Measurements from ENCODE around the gene HMCN2.
"Not testable (repeated sequence)": the region's sequence is repeated elsewhere in the genome, so short reads cannot be mapped to it uniquely, and the experiment has no call there.

HMCN2 gene

GRCh38 chr9:130337318-130337717, 71.8 kb downstream of the HMCN2 start:
- DNase-seq = no peak
- no peak for TF ChIP-seq GATA1 (IDR thresholded peaks at IDR 0.05; ENCODE audit: low read depth, low read length)
- no peak for TF ChIP-seq POLR2A (IDR thresholded peaks at IDR 0.05; ENCODE audit: low read length)

GRCh38 chr9:130337784-130338380, 72.3 kb downstream of the HMCN2 start:
- TF ChIP-seq GATA1 (IDR thresholded peaks at IDR 0.05; ENCODE audit: low read depth, low read length) (no peak), POLR2A (IDR thresholded peaks at IDR 0.05; ENCODE audit: low read length) (no peak)
- DNase-seq = no peak

GRCh38 chr9:130338891-130339290, 73.3 kb downstream of the HMCN2 start:
- DNase-seq = not testable (repeated sequence)

- TF ChIP-seq GATA1 (IDR thresholded peaks at IDR 0.05; ENCODE audit: low read depth, low read length) = no peak
- TF ChIP-seq POLR2A (IDR thresholded peaks at IDR 0.05; ENCODE audit: low read length) = no peak
- DNase-seq = no peak
These were observed 73.7 kb downstream of the HMCN2 start for GRCh38 chr9:130339306-130339705.

GRCh38 chr9:130340011-130340410, 74.5 kb downstream of the HMCN2 start:
- TF ChIP-seq GATA1 (IDR thresholded peaks at IDR 0.05; ENCODE audit: low read depth, low read length) = no peak
- TF ChIP-seq POLR2A (IDR thresholded peaks at IDR 0.05; ENCODE audit: low read length) = no peak
- DNase-seq = no peak

- not testable (repeated sequence) for DNase-seq
These were observed 75.0 kb downstream of the HMCN2 start for GRCh38 chr9:130340557-130340956.

- DNase-seq = no peak
- TF ChIP-seq POLR2A (IDR thresholded peaks at IDR 0.05; ENCODE audit: low read length) (no peak), GATA1 (IDR thresholded peaks at IDR 0.05; ENCODE audit: low read depth, low read length) (no peak)
These were observed 75.6 kb downstream of the HMCN2 start for GRCh38 chr9:130341128-130341527.

GRCh38 chr9:130341839-130342713, 76.5 kb downstream of the HMCN2 start:
- no peak for DNase-seq

GRCh38 chr9:130342714-130343085, 77.1 kb downstream of the HMCN2 start:
- TF ChIP-seq POLR2A (IDR thresholded peaks at IDR 0.05; ENCODE audit: low read length) = no peak
- no peak for TF ChIP-seq GATA1 (IDR thresholded peaks at IDR 0.05; ENCODE audit: low read depth, low read length)

More at GRCh38 chr9:130341839-130342713, 76.5 kb downstream of the HMCN2 start:
- TF ChIP-seq GATA1 (IDR thresholded peaks at IDR 0.05; ENCODE audit: low read depth, low read length) (no peak), POLR2A (IDR thresholded peaks at IDR 0.05; ENCODE audit: low read length) (no peak)

GRCh38 chr9:130343445-130343918, 77.9 kb downstream of the HMCN2 start:
- peak in 1 of 2 experiments; percentile 54 for DNase-seq
- no peak for TF ChIP-seq POLR2A (IDR thresholded peaks at IDR 0.05; ENCODE audit: low read length)
- TF ChIP-seq GATA1 (IDR thresholded peaks at IDR 0.05; ENCODE audit: low read depth, low read length) = no peak

More at GRCh38 chr9:130342714-130343085, 77.1 kb downstream of the HMCN2 start:
- no peak for DNase-seq

GRCh38 chr9:130344366-130344765, 78.8 kb downstream of the HMCN2 start:
- no peak for DNase-seq
- TF ChIP-seq POLR2A (IDR thresholded peaks at IDR 0.05; ENCODE audit: low read length) (no peak), GATA1 (IDR thresholded peaks at IDR 0.05; ENCODE audit: low read depth, low read length) (no peak)

GRCh38 chr9:130345009-130345896, 79.7 kb downstream of the HMCN2 start:
- peak in 1 of 2 experiments; percentile 33 for DNase-seq
- TF ChIP-seq GATA1 (IDR thresholded peaks at IDR 0.05; ENCODE audit: low read depth, low read length) = no peak
- no peak for TF ChIP-seq POLR2A (IDR thresholded peaks at IDR 0.05; ENCODE audit: low read length)

- peak in 1 of 2 experiments; percentile 38 for DNase-seq
- no peak for TF ChIP-seq GATA1 (IDR thresholded peaks at IDR 0.05; ENCODE audit: low read depth, low read length)
- no peak for TF ChIP-seq POLR2A (IDR thresholded peaks at IDR 0.05; ENCODE audit: low read length)
These were observed 80.4 kb downstream of the HMCN2 start for GRCh38 chr9:130345897-130346385.

GRCh38 chr9:130346431-130346830, 80.9 kb downstream of the HMCN2 start:
- no peak for DNase-seq
- no peak for TF ChIP-seq POLR2A (IDR thresholded peaks at IDR 0.05; ENCODE audit: low read length)
- TF ChIP-seq GATA1 (IDR thresholded peaks at IDR 0.05; ENCODE audit: low read depth, low read length) = no peak

Data from erythroblast (primary cell).